GM13977 (cell line): ENCODE results near the gene GNA12.

Experiments
- DNase-seq: peaks from one replicate; pipeline ENCODE4 v3.0.0; 2012; ENCODE audit warnings: low spot score
- in situ Hi-C: fragments of 300-500 bp; cut with MboI; formaldehyde crosslinking; loops from one replicate; pipeline ENCODE4 v1.12.0; 2022; ENCODE audit warnings: low sequenced_read_pairs, low pct_unique_long_range_greater_than_20kb, mixed read lengths, inconsistent platforms; ENCODE audit not compliant: unreplicated experiment
- TF ChIP-seq, protein P1 (sequence below): IDR thresholded peaks from 2 replicates; pipeline ENCODE4 v1.5.1; 2012; ENCODE audit warnings: mild to moderate bottlenecking, control low read depth; ENCODE audit not compliant: insufficient read depth; ENCODE audit errors: extremely low read depth, missing control alignments

The GNA12 gene

GRCh38 chr7:2853147-2853546 is 9.0 kb upstream of the GNA12 start:
- in situ Hi-C loops, result no loop called here
- TF ChIP-seq, protein P1, sequence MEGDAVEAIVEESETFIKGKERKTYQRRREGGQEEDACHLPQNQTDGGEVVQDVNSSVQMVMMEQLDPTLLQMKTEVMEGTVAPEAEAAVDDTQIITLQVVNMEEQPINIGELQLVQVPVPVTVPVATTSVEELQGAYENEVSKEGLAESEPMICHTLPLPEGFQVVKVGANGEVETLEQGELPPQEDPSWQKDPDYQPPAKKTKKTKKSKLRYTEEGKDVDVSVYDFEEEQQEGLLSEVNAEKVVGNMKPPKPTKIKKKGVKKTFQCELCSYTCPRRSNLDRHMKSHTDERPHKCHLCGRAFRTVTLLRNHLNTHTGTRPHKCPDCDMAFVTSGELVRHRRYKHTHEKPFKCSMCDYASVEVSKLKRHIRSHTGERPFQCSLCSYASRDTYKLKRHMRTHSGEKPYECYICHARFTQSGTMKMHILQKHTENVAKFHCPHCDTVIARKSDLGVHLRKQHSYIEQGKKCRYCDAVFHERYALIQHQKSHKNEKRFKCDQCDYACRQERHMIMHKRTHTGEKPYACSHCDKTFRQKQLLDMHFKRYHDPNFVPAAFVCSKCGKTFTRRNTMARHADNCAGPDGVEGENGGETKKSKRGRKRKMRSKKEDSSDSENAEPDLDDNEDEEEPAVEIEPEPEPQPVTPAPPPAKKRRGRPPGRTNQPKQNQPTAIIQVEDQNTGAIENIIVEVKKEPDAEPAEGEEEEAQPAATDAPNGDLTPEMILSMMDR, result no peak
- DNase-seq, result no peak

DNA sequence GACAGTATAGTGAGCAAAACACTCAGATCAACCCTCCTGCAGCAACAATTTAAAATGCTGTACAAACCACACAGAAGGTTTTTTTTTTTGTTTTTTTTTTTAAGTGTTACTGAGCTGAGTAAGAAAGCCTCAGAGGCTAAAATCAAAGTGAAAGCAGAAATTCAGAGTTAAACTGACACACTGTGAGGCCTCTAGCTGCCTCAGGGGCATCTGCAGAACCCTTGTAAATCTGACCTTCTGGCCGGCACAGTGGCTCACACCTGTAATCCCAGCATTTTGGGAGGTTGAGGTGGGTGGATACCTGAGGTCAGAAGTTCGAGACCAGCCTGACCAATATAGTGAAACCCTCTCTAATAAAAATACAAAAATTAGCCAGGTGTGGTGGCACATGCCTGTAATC is 7.4 kb upstream of the GNA12 start:
- DNase-seq, result no peak
- TF ChIP-seq, protein P1, result no peak
- in situ Hi-C loops, result no loop called here

DNA sequence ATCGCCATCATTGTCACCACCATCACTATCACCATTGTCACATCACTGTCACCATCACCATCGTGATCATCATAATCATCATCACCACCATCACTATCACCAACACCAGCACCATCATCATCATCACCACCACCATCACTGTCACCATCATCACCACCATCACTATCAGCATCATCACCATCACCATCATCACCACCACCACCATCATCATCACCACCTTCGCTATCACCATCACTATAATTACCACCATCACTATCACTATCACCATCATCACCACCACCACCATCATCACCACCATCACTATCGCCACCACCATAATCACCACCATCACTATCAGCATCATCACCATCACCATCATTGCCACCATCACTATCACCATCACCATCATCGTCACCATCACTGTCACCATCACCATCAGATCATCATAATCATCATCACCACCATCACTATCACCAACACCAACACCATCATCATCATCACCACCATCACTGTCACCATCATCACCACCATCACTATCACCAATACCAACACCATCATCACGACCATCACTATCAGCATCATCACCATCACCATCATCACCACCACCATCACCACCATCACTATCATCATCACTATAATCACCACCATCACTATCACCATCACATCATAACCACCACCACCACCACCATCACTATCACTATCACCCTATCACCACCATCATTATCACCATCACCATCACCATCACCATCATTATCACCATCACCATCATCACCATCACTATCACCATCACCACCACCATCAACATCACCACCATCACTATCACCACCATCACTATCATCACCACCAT is 6.0 kb upstream of the GNA12 start:
- DNase-seq, result no peak
- TF ChIP-seq, protein P1, result no peak
- in situ Hi-C loops, result no loop called here

- TF ChIP-seq, protein P1, result no peak
- no peak for DNase-seq
These were observed 1.0 kb upstream of the GNA12 start for GRCh38 chr7:2845034-2845592.

GRCh38 chr7:2843711-2844152 is 376 bp downstream of the GNA12 start:
- no peak for DNase-seq
- TF ChIP-seq, protein P1, result no peak
- in situ Hi-C loops, result no loop called here

More at GRCh38 chr7:2845034-2845592, 1.0 kb upstream of the GNA12 start:
- in situ Hi-C loops, result no loop called here

DNA sequence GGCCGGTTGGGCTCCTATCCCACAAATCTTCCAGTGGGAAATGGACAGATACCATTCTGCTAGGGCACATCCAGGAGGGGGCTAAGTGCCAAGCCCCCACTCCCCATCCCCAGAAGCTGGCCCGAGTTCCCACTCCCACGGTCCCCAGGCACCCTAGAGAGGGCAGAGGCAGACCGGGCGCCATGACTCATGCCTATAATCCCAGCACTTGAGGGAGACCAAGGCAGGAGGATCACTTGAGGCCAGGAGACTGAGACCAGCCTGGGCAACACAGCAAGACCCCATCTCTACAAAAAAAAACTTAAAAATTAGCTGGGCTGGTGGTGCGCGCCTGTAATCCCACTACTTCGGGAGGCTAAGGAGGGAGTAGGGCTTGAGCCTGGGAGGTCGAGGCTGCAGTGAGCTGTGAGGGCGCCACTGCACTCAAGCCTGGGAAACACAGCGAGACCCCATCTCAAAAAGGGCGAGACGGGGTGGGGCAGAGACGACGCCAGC is 870 bp downstream of the GNA12 start:
- DNase-seq, result no peak
- in situ Hi-C loops, result no loop called here
- TF ChIP-seq, protein P1, result no peak
